Activated T-cell treated with anti-CD3 and anti-CD28 coated beads for 1 hour (primary cell): ENCODE results near the gene GNG4.
"Not testable (repeated sequence)": the region's sequence is repeated elsewhere in the genome, so short reads cannot be mapped to it uniquely, and the experiment has no call there.

ENCODE experiments used
- DNase-seq: peaks from one replicate; pipeline ENCODE4 v3.0.0-alpha.2; 2020; ENCODE audit warnings: low read depth

The GNG4 gene

DNA sequence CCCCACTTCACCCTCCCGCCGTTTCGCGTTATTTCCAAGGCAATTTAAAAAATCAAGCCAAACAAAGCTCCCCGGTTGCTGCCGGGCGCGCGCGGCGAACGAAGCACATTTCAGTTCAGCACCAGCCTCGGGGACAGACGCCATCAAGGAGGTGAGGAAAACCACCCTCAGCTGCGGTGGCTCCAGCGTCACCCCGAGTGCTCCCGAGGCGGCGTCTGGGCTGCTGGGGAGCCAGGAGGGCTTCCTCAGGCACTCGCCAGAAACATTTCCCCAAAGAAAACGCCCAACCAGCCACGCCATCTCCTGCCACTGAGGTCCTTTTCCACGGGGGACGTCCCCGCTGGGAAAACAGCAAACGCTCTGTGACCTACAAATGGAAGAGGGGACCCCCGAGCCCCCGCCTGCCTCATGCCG, 623 bp downstream of the GNG4 start:
- DNase-seq: peak; percentile 40

DNA sequence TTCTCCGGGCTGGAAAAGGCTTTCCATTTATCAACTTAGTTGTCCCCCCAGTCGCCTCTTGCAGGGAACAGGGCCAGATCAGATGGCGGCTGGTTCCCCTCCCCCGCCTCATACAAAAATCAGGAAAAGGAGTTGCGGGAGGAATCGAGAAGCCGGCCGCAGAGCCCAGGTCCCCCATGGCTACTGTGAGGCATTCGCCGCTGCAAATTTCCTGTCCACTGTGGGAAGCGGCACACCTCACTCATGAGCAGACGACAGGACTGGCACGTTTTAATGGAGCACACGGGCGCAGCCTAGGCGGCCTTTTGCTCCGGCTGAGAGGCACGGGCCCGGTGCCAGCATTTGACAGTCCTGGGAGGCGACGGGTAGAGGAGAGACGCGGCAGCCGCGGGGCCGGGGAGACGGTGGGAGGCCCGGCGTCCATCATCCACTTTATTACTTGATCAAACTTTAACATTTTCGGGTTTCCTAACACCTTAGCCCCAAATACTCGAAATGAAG, 1.1 kb downstream of the GNG4 start:
- DNase-seq: no peak

DNA sequence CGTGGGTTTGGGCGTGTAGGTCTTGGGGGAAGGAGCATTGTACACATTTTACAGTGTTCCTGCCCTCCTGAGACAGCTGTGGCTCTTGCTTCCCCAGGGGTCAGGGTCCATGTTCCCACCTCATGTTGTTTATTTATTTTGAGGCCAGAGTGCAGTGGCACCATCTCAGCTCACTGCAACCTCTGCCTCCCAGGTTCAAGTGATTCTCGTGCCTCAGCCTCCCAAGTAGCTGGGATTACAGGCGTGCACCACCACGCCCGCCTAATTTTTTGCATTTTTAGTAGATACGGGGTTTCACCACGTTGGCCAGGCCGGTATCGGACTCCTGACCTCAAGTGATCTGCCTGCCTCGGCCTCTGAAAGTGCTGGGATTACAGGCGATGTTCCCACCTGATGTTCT, 2.0 kb downstream of the GNG4 start:
- DNase-seq: not testable (repeated sequence)

DNA sequence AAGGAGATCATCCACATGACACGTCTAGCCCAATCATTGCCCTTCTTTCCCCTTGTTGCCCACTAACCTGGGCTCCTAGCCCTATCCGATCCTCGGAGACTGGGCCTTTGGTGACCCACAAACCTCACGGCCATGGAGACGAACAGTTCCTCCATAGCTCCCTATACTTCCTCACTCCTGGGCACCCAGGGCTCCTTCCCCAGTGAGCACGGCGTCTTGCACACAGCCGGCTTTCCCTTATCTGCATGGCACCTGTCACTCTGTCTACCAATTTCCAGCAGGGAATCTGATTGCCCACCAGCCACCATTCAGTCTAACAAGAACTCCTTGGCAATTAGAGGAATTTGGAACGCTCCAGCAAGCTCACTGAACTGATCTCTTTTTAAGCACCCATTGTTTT, 3.1 kb downstream of the GNG4 start:
- no peak for DNase-seq

DNA sequence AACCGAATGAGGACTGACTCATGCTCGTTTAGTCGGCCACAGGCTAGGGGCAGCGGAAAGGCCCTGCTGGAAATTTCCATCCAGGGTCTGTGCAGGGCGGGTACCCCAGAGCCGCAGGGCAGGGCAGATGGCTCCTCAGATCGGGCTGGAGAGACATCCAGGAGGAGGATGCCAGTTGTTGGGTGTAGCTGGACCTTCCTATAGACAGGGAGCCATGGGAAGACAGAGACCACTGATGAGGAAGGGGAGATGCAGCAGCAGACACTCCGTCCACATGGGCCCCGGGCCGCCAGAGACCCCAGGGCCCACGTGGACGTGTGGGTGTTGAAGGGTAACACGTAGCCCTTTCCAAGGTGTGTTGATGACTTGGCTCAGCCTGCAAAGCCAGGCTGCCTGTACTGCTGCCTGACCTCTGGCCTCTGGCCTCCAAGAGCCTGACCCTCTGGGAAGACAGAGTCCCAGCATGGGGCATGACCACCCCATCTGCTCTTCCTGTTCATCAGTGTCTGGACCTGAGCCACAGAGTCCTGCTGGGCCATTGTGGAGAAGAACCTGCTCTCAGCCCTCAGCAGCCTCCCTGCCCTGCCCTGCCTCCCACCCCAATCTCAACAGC, 4.8 kb downstream of the GNG4 start:
- no peak for DNase-seq

DNA sequence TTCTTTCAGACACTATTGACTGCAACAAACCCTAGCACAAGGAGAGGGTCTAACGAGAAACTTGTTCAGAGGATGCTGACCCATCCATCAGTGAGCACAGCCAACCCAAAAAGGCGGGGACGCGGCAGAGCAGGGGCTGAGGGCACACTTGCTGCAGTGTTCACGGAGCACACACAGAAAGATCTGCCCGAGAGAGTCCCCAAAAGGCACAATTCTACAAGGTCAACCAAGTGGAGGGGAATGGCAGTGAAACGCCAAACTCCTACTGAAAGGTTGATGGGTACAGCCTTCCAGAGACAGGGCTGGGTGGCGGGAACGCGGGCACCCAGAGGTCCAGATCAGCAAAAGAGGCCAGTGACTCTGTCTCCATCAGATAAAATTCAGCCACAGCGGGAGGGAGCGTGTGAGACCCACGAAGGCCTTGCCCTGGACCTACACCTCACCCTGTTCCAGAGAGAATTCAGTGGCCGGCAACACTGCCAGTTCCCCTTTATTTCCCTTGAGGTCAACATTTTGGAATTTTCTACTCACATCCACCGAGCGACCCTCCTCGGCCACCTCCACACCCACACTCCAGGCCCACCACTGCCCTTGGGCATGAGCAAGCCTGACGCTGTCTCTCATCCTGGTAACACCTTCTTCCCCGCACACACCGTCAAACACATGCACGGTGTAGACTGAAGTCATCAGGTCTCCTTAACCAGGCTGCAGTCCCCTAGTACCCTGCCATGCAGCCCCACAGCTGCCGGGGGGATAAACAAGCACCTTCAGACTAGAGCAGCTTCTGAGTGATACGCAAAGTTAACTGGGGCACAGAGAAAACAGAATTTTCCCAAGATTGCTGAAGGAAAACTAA, 5.5 kb downstream of the GNG4 start:
- no peak for DNase-seq

DNA sequence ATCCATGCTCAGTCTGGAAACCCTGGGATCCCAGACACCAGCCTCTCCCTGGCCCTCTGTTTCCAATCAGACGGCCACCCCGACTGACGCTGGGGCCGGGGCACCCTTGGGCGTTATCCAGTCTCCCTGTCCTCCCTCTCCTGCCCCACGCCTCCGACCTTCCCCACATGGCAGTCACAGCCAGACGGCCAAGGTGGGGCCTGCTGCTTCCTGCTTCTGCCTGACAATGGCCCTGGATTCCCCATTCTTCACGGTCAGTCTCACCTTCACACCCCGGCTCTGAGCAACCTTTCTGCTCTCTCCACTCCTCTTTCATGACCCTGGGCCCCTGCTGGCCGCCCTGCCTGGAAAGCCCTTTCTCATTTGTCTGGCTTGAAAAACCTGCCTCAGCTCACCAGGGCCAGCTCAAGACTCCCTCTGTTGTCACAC, 6.6 kb downstream of the GNG4 start:
- no peak for DNase-seq

DNA sequence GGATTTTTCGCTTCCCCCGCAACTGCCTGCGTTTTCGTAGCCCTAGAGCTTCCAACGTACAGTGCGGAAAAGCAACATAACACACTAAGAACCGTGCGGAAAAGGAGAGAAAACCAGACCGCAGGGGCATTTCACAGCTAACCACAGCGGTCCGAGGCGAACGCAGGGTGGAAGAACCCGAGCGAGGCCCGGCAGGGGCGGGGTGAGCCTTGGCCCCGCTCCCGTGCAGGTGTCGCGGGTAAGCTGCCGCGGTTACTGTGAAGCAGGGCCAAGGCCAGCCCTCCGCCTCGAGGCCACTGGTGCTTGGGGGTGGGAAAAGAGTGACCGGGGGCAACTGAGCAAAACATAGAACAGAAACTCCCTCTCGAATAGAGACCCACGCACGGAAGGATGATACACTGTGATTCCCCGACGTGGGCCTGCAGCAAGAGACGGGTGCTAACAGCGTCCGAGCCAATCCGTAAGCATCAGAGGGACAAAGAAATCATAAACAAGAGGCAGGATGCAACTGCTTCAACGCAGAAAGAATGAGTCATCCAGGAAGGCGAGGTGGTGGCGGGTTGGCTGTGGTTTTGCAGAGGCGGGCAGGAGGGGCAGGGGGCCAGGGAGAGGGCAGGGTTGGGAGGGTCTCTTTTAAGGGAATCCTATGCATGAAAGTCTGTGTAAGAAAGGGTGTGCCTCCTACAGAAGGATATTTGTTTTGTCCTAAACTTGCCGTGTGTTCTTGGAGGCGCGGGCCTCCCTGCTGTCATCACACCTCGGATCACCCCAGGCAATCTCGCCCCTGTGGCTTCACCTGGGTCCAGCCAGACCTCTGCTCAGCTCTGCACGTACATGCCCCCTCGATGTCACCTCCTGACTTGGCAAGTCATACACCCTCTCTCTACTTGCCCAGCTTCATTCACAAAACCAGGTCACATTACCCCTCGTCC, 7.3 kb downstream of the GNG4 start:
- peak; percentile 42 for DNase-seq

DNA sequence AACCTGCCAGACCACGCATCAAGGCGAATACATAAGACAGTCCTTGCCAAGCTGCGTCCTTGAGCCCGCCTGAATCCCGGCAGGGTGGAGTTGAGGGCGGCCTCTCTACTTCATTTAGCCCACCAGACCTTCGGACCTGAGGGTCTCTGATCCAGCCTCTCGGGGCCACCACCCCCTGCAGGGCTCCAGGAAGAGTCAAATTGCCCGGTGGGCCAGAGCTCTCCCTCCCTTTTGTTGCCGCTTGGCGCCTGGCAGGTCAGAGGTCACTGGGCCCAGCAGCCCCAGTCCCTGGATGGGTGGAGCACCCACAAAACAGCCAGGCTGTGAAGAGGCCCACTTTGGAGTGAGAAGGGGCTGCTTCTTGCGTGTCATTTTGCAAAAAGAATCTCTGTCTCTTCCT, 9.0 kb downstream of the GNG4 start:
- no peak for DNase-seq

DNA sequence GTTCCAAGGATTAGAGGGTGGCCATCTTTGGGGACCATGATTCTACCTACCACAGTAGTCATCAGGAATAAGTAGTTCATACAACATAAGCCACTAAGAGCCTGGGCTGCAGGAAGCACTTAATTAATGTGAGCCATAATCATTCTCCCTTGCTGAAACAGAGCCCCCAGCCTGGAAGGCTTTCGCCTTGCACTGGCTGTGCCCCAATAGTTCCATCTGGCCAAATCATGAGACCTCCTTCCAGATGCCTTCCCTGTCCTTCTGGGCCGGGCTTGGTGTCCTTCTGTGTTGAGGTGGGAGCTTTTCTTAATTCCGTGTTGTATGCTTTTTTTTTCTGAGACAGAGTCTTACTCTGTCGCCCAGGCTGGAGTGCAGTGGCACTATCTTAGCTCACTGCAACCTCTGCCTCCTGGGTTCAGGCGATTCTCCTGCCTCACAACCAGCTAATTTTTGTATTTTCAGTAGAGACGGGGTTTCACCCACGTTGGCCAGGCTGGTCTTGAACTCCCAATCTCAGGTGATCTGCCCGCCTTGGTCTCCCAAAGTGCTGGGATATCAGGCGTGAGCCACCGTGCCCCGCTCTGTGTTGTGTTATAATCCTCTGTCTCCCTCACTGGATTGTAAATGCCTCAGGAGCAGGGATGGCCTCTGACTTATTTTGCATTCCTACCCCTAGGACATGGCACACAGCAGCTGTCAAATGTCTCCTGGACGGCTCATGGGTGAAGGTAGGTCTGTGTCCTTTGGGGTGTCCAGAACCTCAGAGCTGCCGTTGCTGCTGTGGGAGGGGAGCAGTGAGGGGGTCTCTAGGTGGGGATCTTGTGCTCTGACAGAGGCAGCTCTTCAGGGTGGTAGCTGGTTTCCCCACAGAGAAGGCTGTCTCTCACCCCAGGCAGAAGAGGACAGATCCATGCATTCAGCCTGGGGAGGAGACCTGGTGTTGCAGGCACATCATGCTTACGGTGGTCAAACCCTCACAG, 10.1 kb downstream of the GNG4 start:
- no peak for DNase-seq

DNA sequence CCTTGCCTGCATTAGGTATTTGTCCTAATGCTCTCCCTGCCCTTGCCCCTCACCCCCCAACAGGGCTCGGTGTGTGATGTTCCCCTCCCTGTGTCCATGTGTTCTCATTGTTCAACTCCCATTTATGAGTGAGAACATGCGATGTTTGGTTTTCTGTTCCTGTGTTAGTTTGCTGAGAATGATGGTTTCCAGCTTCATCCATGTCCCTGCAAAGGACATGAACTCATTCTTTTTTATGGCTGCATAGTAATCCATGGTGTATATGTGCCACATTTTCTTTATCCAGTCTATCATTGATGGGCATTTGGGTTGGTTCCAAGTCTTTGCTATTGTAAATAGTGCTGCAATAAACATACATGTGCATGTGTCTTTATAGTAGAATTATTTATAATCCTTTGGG, 11.0 kb downstream of the GNG4 start:
- not testable (repeated sequence) for DNase-seq

DNA sequence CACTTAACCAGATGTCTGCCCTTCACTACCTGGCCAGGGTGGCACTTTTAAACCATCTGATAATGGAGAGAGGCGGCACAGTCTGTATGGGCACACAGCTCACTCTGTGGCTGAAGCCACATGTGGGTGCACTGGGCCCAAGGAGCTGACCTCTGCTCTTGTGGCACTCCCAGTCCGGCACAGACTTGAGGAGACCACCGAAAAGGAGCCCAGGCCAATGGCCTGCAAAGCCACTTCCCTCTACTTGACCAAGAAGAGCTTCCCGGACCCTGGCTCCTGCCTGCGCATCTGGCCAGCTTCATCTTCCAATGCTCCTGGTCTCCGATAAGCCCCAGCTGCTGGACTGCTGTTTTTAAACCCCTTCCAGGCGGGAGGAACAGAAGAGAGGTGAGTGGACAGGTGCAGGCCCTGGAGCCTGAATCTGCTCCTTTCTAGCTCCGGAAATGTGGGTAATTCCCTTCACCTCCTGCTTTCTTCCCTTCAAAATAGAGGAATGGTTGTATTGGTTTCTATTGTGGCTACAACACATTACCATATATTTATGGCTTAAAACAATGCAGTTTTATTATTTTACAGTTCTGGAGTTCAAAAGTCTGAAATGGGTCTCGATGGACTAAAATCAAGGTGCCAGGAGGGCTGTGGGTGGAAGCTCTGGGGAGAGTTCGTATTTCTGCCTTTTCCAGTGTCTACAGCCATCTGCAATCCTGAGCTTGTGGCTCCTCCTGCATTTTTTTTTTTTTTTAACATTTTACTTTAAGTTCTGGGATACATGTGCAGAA, 11.6 kb downstream of the GNG4 start:
- no peak for DNase-seq

DNA sequence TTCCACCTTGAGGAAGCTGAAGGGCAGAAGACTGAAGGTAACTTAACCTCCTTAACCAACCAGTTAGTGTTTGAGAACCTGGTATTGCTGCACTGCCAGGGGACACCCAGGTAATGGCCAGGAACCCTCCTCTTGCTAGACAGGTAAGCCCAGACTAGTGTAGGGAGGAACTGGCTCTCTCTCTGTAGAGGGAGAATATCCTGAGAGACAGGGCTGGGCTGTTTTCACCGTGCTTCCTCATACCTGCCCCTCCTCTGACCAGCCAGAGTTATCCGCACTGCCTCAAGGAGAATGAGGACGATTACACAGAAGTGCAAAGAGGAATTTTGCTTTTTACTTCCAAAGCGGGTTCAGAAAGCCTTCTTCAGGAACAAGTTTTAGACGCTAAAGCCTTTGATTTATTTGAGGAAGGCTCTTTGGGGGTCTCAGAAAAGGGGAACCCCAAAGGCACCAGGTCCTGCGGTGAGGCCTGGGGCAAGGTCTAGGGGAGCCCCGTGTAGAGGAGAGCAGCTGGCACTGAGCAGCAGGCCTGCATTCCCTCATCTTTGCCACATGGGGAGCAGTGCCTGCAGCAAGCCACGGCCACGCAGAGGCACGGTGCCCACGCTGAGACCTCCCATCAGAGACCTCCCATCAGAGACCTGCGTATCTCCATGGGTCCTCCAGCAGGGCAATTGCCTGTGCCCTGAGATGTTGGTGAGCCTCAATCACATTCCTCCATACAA, 13.5 kb downstream of the GNG4 start:
- no peak for DNase-seq

DNA sequence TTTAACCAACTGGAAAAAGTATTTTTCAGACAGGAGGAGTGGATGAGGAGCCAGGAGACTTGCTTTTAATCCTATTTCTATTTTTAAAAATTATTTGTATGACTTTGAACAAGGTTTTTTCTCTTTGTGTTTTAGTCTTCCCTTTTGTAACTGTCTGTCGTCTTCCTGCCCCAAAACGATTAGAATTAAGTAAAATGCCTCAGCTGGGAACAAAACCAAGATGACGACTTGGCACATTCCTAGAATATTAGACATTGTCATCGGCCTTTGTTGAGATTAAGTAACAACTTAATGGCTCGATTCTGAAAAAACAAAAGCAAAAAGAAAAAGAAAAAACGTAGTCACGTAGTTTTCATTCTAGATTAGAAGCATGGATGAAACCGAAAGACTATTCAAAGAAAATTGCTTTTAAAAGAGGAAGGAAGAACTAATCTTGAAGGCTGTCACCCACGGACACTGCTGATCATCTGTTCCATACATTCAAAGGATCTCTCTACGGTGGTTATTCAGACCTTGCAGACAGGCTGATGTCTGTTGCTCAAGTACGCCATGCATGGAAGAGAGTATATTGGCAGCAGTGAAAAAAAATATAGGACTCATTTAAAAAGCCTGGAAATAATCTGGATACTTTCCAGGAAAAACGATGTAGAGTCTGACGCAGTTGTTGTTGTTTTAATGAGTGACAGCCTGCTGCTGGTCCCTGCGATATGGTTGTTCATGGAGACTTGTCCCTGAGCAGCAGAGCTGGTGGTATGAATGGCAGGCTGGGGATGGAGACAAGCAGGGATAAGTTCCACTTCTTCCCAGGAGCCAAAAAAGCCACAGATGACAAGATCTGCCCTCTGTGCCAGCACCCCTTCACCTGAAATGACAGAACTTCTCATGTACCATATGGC, 16.8 kb downstream of the GNG4 start:
- DNase-seq: no peak

DNA sequence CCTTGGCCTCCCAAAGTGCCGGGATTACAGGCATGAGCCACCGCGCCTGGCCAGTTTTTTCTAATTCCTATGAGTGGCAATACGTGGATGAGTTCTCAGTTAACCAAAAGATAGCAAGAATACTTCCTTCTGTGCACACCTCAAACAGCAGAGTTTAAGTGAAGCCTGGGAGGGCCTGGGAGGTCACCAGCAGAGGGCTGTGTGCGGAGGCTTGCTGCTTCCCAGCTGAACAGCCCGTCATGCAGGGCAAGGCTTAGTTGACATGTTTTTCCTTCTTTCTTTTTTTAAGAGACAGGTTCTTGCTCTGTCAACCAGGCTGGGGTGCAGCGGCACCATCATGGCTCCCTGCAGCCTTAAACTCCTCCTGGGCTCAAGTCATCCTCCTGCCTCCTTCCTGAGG, 17.8 kb downstream of the GNG4 start:
- no peak for DNase-seq

DNA sequence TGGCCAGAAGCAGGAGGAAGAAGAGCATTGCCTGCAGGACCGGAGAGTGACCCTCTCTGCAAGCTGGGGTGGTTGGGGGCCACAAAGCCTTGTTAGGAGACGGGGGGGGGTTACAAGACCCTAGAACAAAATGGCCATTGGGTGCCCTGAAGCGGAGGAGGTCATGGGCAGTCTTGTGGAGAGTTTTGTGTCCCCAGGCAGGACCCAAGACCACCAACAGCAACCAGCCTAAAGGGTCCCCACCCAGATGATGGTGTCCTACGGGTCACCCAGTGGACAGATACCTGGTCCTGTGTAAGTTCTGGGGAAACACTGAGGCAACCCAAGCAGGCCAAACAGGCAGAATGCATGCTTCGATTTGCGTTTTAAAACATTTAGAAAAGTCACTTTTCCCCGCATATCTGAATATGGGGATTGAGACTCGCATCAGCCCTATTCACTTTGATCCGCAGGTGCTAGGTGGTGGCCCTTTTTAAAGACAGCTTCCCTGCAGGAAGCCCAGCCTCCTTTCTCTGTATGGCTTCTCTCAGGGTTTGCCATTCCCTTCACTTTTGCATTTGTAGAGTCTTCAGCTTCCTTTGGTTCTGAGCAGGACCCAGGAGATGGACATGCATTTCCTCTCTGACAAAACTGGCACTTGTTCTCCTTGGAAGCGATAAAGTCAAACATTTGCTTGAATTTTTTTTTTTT, 21.1 kb downstream of the GNG4 start:
- no peak for DNase-seq

DNA sequence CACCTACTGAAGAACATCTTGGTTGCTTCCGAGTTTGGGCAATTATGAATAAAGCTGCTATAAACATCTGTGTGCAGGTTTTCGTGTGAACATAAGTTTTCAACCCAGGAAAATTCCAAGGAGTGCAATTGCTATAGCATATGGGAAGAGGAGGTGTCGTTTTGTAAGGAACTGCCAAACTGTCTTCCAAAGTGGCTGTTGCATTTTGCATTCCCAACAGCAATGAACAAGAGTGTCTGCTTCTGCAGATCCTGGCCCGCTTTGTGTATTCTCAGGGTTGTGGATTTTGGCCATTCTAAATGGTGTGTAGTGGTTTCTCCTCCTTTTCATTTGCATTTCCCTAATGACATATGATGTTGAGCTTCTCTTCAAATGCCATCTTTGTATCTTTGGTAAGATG, 23.8 kb downstream of the GNG4 start:
- DNase-seq: no peak

DNA sequence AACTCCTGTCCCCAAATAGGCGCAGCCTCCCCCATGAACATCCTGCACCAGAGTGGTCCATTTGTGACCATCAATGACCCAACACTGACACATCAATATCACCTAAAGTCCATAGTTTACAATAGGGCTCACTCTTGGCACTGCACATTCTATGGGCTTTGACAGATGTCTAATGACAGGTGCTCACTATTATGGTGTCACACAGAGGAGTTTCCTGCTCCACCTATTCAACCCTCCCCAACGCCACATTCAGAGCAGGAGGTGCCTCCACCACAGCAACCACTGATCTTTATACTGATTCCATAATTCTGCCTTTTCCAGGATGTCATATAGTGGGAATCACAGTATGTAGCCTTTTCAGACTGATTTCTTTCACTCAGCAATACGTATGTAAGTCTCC, 24.2 kb downstream of the GNG4 start:
- DNase-seq: no peak
